Suppressor macrophage treated with lipopolysaccharide for 1 hour (primary cell): ENCODE data around the gene FGF18.

Source experiments
- DNase-seq, 3 donors: peaks; one replicate each; pipeline ENCODE4 v3.0.0-alpha.2; 2020 to 2022

The FGF18 gene

DNA sequence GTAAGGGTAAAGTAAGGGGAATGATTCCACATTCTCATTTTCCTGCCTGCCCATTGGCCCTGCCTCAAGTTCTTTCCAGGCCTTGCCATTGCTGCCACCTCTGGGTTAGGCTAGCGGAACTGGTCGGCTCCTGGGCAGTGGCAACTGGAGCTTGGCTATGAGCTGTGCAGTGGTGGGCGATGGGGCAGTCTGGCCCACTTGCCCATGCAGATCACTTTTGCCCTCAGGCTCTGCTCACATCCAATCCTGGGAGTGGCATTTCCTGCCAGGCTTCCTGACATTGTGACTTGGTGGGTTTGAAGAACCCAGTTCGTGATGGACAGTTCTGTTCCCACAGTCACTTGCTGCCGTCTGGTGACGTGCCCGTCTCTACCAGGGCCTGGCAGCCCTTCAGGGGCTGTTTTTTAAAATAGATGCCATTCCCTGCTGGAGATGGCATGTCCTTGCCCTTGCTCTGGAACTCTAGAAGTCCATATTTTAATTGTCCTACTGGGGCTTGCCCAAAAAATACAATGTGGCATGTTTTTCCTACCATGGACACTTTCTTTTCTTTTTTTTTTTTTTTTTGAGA lies 86.1 kb downstream of the FGF18 start:
- no peak for DNase-seq

DNA sequence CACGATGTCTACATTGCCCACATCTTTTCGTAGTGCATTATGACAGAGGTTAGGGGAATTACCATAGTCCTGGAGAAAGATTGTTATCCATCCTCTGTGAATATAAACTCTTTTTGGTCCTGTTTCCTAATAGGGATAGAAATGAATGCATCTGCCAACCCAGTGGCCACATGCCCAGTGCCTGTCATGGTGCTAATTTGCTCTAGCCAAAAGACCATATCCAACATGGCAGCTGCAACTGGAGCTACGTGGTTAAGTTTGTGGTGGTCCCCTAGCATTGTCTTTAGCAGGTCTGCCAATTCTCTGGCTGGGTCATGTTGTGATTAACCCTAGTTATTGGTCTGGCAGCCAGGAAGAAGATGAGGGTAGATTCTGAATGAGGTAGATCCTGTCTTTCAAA lies 87.5 kb downstream of the FGF18 start:
- DNase-seq: no peak
